GM06990 (cell line): ENCODE measurements around the gene RBM4B.

Experiments
- DNase-seq: peaks from one replicate; pipeline ENCODE4 v3.0.0-alpha.2; 2011; ENCODE audit not compliant: insufficient read length; ENCODE audit errors: extremely low read depth
- H3K27me3 ChIP-seq: replicated peaks from 2 replicates; pipeline ENCODE4 v1.6.0; 2011; ENCODE audit warnings: low read length; ENCODE audit not compliant: control insufficient read depth, insufficient read depth
- H3K36me3 ChIP-seq: 2 replicates; pipeline ENCODE4 v1.5.1; 2011; ENCODE audit warnings: low read length; ENCODE audit not compliant: control insufficient read depth, insufficient read depth
- H3K4me3 ChIP-seq: replicated peaks from 2 replicates; pipeline ENCODE4 v1.5.1; 2011; ENCODE audit warnings: low read depth, mild to moderate bottlenecking, control low read depth, low read length
- TF ChIP-seq, protein P1 (sequence below): IDR thresholded peaks from 2 replicates; pipeline ENCODE4 v1.5.1; 2011; ENCODE audit warnings: low read length, control low read depth, mild to moderate bottlenecking, inconsistent platforms; ENCODE audit not compliant: insufficient read depth, poor library complexity, severe bottlenecking

RBM4B gene

GRCh38 chr11:66638177-66639065 is 39.3 kb downstream of the RBM4B start, which contains the start of gene RBM4:
Gene RBM4, plus strand, starts transcription at chr11:66638703. Its CDS starts 1,009 bp downstream, at chr11:66639712.
- Histone ChIP-seq H3K36me3 (peaks cover 7% of the 10 kb centered on the region), H3K4me3 (peak within 1 kb of the TSS; percentile 87), H3K27me3 (no peaks in the 10 kb centered on the region)
- peak; percentile 93 for DNase-seq
- TF ChIP-seq, protein P1, sequence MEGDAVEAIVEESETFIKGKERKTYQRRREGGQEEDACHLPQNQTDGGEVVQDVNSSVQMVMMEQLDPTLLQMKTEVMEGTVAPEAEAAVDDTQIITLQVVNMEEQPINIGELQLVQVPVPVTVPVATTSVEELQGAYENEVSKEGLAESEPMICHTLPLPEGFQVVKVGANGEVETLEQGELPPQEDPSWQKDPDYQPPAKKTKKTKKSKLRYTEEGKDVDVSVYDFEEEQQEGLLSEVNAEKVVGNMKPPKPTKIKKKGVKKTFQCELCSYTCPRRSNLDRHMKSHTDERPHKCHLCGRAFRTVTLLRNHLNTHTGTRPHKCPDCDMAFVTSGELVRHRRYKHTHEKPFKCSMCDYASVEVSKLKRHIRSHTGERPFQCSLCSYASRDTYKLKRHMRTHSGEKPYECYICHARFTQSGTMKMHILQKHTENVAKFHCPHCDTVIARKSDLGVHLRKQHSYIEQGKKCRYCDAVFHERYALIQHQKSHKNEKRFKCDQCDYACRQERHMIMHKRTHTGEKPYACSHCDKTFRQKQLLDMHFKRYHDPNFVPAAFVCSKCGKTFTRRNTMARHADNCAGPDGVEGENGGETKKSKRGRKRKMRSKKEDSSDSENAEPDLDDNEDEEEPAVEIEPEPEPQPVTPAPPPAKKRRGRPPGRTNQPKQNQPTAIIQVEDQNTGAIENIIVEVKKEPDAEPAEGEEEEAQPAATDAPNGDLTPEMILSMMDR = no peak

GRCh38 chr11:66637557-66638176 is 40.0 kb downstream of the RBM4B start:
- H3K36me3 ChIP-seq = peaks cover 5% of the 10 kb centered on the region
- TF ChIP-seq, protein P1 = no peak
- no peaks in the 10 kb centered on the region for H3K27me3 ChIP-seq

GRCh38 chr11:66636411-66636810 is 41.3 kb downstream of the RBM4B start:
- H3K36me3 ChIP-seq = peaks cover 6% of the 10 kb centered on the region
- TF ChIP-seq, protein P1 = no peak
- H3K27me3 ChIP-seq = no peaks in the 10 kb centered on the region
- no peak for DNase-seq
- H3K4me3 ChIP-seq = no peak overlapping the region

More at GRCh38 chr11:66637557-66638176, 40.0 kb downstream of the RBM4B start:
- DNase-seq = no peak
- peak overlapping the region; percentile 47 for H3K4me3 ChIP-seq

- DNase-seq = no peak
- Histone ChIP-seq H3K27me3 (no peaks in the 10 kb centered on the region), H3K4me3 (no peak overlapping the region), H3K36me3 (peaks cover 15% of the 10 kb centered on the region)
- TF ChIP-seq, protein P1 = no peak
Observed at GRCh38 chr11:66632952-66633351, 44.7 kb downstream of the RBM4B start.

DNA sequence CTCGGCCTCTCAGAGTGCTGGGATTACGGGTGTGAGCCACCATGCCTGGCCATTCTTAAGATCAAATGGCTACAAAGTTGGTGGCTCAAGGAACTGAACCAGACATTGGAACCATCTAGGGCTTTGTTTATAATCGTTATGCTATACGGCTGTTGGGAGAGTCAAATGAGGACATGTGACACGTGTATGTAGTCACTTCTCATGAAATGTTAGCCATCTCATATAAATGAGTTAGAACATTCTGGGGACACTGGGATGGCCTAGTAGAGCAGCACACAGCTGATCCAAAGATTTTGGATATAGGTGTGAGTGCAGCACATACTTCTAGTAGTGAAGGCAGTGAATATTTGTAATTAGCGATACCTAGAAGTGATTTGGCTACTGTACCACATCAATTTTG is 45.8 kb downstream of the RBM4B start:
- DNase-seq = no peak
- peaks cover 24% of the 10 kb centered on the region for H3K36me3 ChIP-seq
- no peaks in the 10 kb centered on the region for H3K27me3 ChIP-seq
- no peak overlapping the region for H3K4me3 ChIP-seq
- TF ChIP-seq, protein P1 = no peak
